ENCODE results near the gene FBXO3. TPM values are rescaled to one million over a fixed set of nuclear protein-coding genes. Genes with fewer than 3 reads are reported as not detected.
A peak's percentile ranks its signal among the peaks of the same experiment; 100 is the strongest.
"Not testable (repeated sequence)": the region's sequence is repeated elsewhere in the genome, so short reads cannot be mapped to it uniquely, and the experiment has no call there.

Gene FBXO3
- 32.5 TPM for total RNA-seq
- long read RNA-seq, transcript FBXO3-201 (11 exons, 2,397 nt), result major isoform, 49 of 70 reads
- long read RNA-seq, partial matches to known transcripts, result 3 of 70 reads
- long read RNA-seq, other reads (novel, unspliced or antisense), result 14 of 70 reads

DNA sequence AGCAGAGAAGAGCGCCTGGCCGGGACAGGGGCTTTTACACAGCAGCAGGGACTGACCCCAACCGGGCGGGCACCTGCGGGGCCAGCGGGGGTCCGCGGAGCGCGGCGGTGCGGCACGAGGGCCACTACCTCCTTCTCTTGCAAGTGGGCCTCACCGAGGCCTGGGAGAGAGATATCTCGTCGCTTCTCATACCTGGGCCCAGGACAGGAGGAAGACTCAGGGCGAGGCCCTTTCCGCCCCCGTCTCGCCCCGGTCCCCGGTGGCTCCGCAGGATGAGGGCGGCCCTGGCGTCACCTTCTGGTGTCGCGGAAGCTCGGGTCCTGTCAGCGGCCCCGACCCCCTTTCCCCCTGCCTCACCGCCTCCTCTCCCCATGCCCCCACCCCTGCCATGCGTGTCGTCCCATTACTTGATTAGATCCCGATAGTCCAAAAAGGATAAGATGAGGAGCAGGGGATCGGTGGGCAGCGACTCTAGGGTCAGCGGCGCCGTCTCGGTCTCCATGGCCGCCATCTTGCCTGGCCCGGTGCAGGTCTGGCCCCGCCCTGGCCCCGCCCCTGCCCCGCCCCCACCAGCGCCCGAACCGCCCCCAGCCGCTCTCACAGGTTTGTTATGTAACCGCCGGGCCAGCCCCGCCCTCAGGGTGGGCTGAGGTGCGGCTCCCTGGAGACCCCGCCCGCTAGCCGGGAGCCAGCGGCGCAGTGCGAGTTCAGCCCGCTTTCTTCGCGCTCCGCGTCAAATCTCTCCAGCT is at the start of gene FBXO3:
Gene FBXO3, minus strand, starts transcription at position 534 of the 749 bp plus-strand sequence. Its CDS starts 23 bp downstream, at position 511.
- H3K9me3 ChIP-seq, result no peaks in the 10 kb centered on the region
- ATAC-seq, result peak; percentile 97
- DNase-seq, result peak; percentile 93
- peak within 1 kb of the TSS; percentile 68 for H3K4me3 ChIP-seq
- intact Hi-C loops (cut with DNase I), result no loop called here
- H3K27me3 ChIP-seq, result no peaks in the 10 kb centered on the region
- H3K36me3 ChIP-seq, result peaks cover 13% of the 10 kb centered on the region
- TF ChIP-seq, protein P1, sequence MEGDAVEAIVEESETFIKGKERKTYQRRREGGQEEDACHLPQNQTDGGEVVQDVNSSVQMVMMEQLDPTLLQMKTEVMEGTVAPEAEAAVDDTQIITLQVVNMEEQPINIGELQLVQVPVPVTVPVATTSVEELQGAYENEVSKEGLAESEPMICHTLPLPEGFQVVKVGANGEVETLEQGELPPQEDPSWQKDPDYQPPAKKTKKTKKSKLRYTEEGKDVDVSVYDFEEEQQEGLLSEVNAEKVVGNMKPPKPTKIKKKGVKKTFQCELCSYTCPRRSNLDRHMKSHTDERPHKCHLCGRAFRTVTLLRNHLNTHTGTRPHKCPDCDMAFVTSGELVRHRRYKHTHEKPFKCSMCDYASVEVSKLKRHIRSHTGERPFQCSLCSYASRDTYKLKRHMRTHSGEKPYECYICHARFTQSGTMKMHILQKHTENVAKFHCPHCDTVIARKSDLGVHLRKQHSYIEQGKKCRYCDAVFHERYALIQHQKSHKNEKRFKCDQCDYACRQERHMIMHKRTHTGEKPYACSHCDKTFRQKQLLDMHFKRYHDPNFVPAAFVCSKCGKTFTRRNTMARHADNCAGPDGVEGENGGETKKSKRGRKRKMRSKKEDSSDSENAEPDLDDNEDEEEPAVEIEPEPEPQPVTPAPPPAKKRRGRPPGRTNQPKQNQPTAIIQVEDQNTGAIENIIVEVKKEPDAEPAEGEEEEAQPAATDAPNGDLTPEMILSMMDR (IDR thresholded peaks at IDR 0.05), result no peak
- peaks cover 17% of the 10 kb centered on the region for H3K4me1 ChIP-seq
- peak within 1 kb of the TSS; percentile 73 for H3K27ac ChIP-seq

DNA sequence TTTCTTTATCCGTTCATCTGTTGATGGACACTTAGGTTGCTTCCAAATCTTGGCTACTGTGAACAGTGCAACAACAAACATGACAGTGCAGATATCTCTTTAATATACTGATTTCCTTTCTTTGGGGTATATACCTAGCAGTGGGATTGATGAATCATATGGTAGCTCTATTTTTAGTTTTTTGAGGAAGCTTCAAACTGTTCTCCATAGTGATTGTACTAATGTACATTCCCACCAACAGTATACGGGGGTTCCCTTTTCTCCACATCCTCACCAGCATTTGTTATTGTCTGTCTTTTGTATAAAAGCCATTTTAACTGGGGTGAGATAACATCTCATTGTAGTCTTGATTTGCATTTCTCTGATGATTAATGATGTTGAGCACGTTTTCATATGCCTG is 48.7 kb upstream of the FBXO3 start:
- H3K27ac ChIP-seq; H3K9me3 ChIP-seq; H3K36me3 ChIP-seq; ATAC-seq; DNase-seq; H3K4me3 ChIP-seq; H3K4me1 ChIP-seq; H3K27me3 ChIP-seq; intact Hi-C loops (cut with DNase I): not testable (repeated sequence)

DNA sequence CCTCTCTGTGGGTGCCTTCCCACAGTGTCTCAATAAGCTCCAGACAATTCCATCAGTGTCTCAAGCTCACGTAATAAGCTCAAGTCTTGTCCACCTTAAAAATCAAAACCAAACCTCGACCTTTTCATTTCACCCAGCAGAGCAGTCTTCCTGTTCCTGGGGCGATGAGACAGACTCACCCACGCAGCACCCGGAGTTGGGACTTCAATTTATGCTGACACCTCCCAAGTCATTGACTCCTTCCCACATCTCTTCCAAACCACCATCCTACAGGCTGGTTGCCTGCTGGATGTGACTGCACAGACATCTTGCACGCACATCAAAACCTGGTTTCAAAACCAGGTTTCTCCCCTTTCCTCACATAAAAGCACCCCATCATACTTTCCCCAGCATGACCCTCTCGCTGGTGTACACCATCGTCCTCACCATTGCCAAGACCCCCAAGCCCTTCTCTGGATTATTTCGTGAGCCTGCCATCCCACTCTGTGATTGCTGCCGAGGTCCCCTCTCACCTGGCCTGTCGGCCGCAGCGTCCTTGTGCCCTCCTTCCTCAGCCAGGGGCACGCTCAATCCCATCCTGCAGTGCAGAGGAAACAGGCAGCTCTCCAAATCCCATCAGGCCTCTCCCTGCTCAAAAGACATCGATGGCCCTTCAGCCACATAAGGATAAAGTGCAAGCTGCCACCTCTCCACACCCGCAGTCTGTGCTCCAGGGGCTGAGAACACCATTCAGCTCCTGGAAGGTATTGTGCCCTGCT is 45.1 kb upstream of the FBXO3 start:
- no peak overlapping the region for H3K27ac ChIP-seq
- intact Hi-C loops (cut with DNase I), result no loop called here
- no peaks in the 10 kb centered on the region for H3K36me3 ChIP-seq
- H3K4me1 ChIP-seq, result no peaks in the 10 kb centered on the region
- H3K9me3 ChIP-seq, result no peaks in the 10 kb centered on the region
- peaks cover 3% of the 10 kb centered on the region for H3K27me3 ChIP-seq
- ATAC-seq (no peak), DNase-seq (no peak)
- TF ChIP-seq, protein P1 (IDR thresholded peaks at IDR 0.05), result no peak
- H3K4me3 ChIP-seq, result no peak overlapping the region

- Histone ChIP-seq H3K4me3 (no peak overlapping the region), H3K4me1 (no peaks in the 10 kb centered on the region), H3K9me3 (no peaks in the 10 kb centered on the region), H3K36me3 (no peaks in the 10 kb centered on the region), H3K27ac (no peak overlapping the region), H3K27me3 (peaks cover 7% of the 10 kb centered on the region)
- DNase-seq (peak; percentile 85), ATAC-seq (peak; percentile 95)
- TF ChIP-seq, protein P1 (IDR thresholded peaks at IDR 0.05), result peak; percentile 94
- intact Hi-C loops (cut with DNase I), result no loop called here
These were observed 34.0 kb upstream of the FBXO3 start for GRCh38 chr11:33808228-33808828.

DNA sequence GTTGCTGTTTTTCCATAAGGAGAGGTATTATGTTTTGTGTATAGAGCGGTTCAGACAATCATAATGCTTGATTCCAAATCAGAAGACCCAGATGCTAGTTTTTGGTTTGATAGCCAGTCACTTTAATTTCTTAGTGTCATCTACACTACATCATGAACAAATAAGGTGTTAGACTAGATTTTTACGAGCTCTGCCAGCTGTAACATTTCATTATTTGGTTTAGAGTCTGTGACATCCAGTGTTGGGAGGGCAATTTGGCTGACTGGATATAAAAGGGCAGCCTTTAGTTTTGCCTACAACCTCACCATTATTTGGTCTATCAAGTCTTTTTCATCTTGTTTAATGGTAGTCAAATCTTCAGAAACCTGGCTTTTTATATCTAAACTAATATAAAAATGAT is 30.2 kb upstream of the FBXO3 start:
- H3K4me1 ChIP-seq, result peaks cover 4% of the 10 kb centered on the region
- intact Hi-C loops (cut with DNase I), result no loop called here
- no peaks in the 10 kb centered on the region for H3K36me3 ChIP-seq
- peaks cover 43% of the 10 kb centered on the region for H3K27me3 ChIP-seq
- no peak overlapping the region for H3K4me3 ChIP-seq
- DNase-seq, result no peak
- no peaks in the 10 kb centered on the region for H3K9me3 ChIP-seq
- ATAC-seq, result no peak
- H3K27ac ChIP-seq, result no peak overlapping the region
- TF ChIP-seq, protein P1 (IDR thresholded peaks at IDR 0.05), result no peak
